ENCODE data around the gene EFNA4. TPM values are rescaled to one million over a fixed set of nuclear protein-coding genes. Genes with fewer than 3 reads are reported as not detected.

The EFNA4 gene
- total and polyA plus RNA-seq, 9 of the 15 experiments (the other 6 are each of a cell fraction or from before 2014, with no cell fraction given), result 0.68 to 7.4 (median 6.1) TPM

GRCh38 chr1:155079487-155080311 is 16.2 kb downstream of the EFNA4 start:
- peak overlapping the region; percentile 47 for H2AFZ ChIP-seq (ENCODE audit: low read depth, low read length)
- TSS peak; percentile 71 for BruUV-seq (replicated peaks)
- peaks cover 26% of the 10 kb centered on the region for H4K20me1 ChIP-seq (replicated peaks; ENCODE audit: control insufficient read depth, insufficient read depth, low read length)
- peaks cover 3% of the 10 kb centered on the region; the same call in 2 of the 3 replicates for H3K79me2 ChIP-seq (ENCODE audit: control insufficient read depth, insufficient read depth, low read length)
- DNase-seq (ENCODE audit: extremely low read depth in 1 of 4, low spot score in 3 of 4), result peak in 3 of 4 experiments; percentile 39 to 64 (median 47)
- 10% methylated on average over 31 of the region's 67 CpGs for WGBS (ENCODE audit: insufficient coverage, low coverage, missing lambda C conversion rate)
- peak; percentile 37 for ATAC-seq
- peaks cover 6% of the 10 kb centered on the region for H3K9me1 ChIP-seq (ENCODE audit: control insufficient read depth, insufficient read depth, low read length)
- H3K4me3 ChIP-seq, result peak overlapping the region; percentile 51
- no peaks in the 10 kb centered on the region for H3K36me3 ChIP-seq (ENCODE audit: control insufficient read depth, insufficient read depth, low read length)
- H3K9ac ChIP-seq (ENCODE audit: insufficient read depth in 1 of 2, low read depth in 2 of 2, low read length in 2 of 2), result peak overlapping the region; percentile 39 to 88
- ChIA-PET POLR2A (interaction anchor here (0.8 kb wide), 1 partner anchor 67 kb away, joined by 3 read pairs; no protein-coding TSS in a partner anchor), CTCF (ENCODE audit: low intra/inter-chr PET ratio) (interaction anchor here (0.9 to 9.0 kb wide), 2 partner anchors 17 to 76 kb away, joined by 3 to 153 read pairs; partner anchors contain the start of gene EFNA4)
- peak overlapping the region; percentile 66 for H3K4me2 ChIP-seq (ENCODE audit: insufficient read depth, low read length)
- peaks cover 3 to 8% of the 10 kb centered on the region in 2 experiments; a peak in 2 of 5 replicates for H3K27me3 ChIP-seq (ENCODE audit: control insufficient read depth in 2 of 2, insufficient read depth in 2 of 2, low read length in 2 of 2)
- FAIRE-seq, result no peak
- intact Hi-C loops (cut with micrococcal nuclease), result loop anchor here (5.0 kb wide), 3 partner anchors 32 to 117 kb away; partner anchors contain the start of genes PYGO2 and ZBTB7B
- H3K27ac ChIP-seq (ENCODE audit: extremely low read depth, low read depth, low read length), result no peak overlapping the region
- H3K4me1 ChIP-seq (replicated peaks in 1 of 2; ENCODE audit: control insufficient read depth in 2 of 2, insufficient read depth in 2 of 2, low read length in 2 of 2), result peaks cover 43 to 72% of the 10 kb centered on the region in 2 experiments
- in situ Hi-C loops (cut with MboI), result no loop called here
- no peaks in the 10 kb centered on the region for H3K9me3 ChIP-seq (replicated peaks; ENCODE audit: control insufficient read depth, insufficient read depth, low read depth, low read length)
- TF ChIP-seq E2F6 (IDR thresholded peaks at IDR 0.05; ENCODE audit: borderline replicate concordance in 1 of 2, extremely low read depth in 1 of 2, insufficient read depth in 1 of 2, insufficient read length in 1 of 2, low read depth in 1 of 2, low read length in 1 of 2, poor library complexity in 1 of 2, severe bottlenecking in 1 of 2) (peak in 1 of 2 experiments; percentile 55), LARP7 (IDR thresholded peaks at IDR 0.05) (0 out of 2 replicates have a peak, but pooled peaks have one; percentile 66), KHSRP (IDR thresholded peaks at IDR 0.05) (no peak), PCBP1 (IDR thresholded peaks at IDR 0.05; ENCODE audit: low read depth, low read length, poor library complexity, severe bottlenecking) (peak; percentile 12), KDM2B (CRISPR knock-in tag; IDR thresholded peaks at IDR 0.05) (0 out of 2 replicates have a peak, but pooled peaks have one; percentile 45), SMC3 (conservative IDR thresholded peaks at IDR 0.05; ENCODE audit: insufficient read depth, low read depth, low read length) (no peak), MBD1 (CRISPR knock-in tag; IDR thresholded peaks at IDR 0.05) (no peak), CHAMP1 (IDR thresholded peaks at IDR 0.05) (no peak), TCF3 (CRISPR knock-in tag; IDR thresholded peaks at IDR 0.05) (0 out of 2 replicates have a peak, but pooled peaks have one; percentile 7)

All from K562 (cell line).